CD1c-positive myeloid dendritic cell (primary cell): ENCODE results near the gene TCF7L1.
A peak's percentile ranks its signal among the peaks of the same experiment; 100 is the strongest.
"Not testable (repeated sequence)": the region's sequence is repeated elsewhere in the genome, so short reads cannot be mapped to it uniquely, and the experiment has no call there.

ENCODE experiments used
- DNase-seq: peaks from one replicate; pipeline ENCODE4 v3.0.0-alpha.2; 2016; ENCODE audit errors: extremely low spot score

Gene TCF7L1

DNA sequence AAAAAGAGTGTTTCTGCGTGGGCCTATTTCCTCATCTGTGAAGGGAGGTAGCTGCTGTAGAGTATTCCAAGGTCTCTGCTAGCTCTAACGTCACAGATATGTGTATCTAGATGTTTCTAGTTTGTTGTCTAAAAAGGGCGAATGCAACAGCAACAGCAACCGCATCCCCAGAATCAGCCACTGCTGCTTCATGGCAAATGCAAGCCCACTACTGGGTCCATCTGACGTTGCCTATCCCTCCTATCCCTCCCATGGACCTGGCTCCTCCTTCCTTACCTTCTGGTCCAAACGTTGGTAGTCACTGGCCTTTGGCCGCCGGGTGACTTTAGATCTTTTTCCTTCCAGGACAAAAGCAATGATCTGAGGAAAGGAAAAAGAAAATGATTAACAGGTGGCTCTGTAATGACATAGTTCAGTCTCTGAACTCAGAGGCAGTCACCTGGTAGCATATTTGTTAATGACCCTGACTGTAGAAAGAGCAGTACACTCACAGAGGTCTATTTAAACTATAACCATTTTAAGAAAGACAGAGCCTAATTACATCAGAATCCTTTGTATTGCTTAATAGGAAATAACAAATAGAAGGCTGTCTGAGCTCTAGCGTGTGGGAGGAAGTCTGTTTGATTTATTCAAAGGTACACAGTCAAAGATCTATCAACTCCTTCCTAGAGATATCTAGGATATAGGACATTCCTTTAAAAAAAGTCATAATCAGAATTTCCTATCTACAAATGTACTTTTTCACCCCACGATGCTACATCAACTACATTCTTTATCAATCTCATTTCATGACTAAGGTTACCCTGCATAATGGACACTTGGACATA is 191.7 kb downstream of the TCF7L1 start:
- peak; percentile 64 for DNase-seq

DNA sequence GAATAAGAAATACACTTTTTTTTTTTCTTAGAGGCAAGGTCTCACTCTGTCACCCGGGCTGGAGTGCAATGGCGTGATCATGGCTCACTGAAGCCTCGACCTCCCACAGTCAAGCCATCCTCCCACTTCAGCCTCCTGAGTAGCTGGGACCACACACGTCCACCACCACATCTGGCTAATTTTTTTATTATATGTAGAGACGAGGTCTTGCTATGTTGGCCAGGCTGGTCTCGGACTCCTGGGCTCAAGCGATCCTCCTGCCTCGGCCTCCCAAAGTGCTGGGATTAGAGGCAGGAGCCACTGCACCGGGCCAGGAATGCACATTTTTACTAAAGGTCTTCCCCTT is 192.2 kb downstream of the TCF7L1 start:
- no peak for DNase-seq

DNA sequence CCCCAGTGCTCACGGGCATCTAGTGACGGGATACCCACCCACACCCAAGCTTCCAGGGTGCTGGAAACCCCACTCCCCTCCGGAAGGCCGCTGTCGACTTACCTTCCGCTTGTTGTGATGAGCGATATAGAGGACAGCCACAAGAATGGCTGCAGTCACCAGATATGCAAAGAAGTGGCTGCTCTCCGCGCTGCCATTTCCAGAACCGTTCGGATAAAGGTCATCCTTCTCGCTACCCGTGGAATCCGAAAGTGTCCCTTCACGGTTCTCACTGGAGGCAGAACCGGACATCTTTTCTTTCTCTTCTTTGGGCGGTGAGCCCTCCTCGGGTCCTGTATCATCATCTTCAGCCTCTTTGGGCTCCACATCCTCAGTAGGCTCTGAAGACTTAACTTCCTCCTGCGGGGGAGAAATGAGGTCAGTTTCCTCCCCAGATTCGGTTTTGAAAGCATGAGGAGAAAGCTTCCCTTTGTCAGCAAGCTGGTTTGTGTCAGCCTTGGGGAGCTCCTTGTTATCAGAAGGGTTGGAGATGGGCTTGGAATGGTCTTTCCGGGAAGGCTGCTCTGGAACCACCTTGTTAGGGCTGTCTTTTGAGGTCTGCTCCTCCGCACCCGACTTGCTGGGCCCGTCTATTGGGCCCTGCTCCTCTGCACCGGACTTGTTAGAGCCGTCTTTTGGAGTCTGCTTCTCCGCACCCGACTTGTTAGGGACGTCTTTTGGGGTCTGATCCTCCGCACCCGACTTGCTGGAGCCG is 193.4 kb downstream of the TCF7L1 start:
- DNase-seq = peak; percentile 90

DNA sequence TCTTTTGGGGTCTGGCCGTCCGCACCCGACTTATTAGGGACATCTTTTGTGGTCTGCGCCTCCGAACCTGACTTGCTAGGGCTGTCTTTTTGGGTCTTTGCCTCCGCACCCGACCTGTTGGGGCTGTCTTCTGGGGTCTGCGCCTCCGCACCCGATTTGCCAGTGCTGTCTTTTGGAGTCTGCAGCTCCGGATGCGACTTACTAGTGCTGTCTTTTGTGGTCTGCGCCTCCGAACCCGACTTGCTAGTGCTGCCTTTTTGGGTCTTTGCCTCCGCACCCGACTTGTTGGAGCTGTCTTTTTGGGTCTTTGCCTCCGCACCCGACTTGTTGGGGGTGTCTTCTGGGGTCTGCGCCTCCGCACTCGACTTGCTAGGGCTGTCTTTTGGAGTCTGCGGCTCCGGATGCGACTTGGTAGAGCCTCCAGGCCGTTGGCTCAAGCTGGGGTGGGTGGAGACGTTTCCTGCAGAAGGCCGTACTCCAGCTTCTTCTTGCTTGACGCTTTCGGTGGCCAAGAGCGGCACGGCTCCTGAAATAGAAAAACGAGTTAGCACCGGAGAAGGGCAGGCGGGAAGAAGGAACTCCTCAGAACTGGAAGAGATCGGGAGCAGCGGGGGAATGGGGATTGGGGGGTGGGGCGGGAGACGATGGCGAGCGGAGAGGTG is 194.1 kb downstream of the TCF7L1 start:
- DNase-seq = peak; percentile 41

DNA sequence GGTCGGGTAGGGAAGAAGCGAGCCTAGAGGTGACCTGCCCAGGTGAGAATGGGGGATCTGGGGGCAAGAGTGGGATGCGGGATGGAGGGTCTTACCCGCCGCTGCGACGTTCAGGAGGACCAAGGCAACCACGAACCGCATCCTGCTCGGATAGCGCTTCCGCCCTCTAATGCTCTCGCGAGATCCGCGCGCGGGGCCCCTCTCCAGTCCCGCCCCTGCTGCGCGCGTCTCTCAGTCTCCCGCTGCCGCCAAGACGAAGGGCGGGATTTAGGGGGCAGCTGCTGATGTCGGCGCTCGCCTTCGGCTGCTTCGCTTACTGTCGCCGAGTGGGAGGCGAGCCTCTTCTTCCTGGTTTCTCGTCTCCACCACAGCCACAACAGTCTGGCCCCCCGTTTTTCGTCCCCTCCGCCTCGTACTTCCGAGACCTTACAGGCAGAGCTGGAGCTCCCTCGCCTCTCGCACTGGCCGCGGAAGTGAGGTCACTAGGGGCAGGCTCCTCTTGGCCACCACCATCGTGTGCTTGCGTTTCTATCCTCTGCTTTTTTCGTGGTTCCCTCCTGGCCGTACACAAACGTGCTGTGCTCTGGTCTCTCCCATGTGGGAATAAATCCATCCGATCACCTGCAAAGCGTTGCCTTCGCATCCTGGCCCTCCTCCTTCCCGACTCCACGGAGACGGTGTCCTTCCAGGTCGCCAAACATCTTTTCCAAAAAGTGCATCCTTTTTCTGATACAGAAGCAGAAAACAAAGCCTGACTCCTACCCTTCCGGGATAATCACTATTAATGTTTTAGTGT is 194.8 kb downstream of the TCF7L1 start, which contains the start of gene TGOLN2:
Gene TGOLN2 (minus strand): TSS at position 168 of the 796 bp plus-strand sequence. CDS start 27 bp downstream, at position 141.
- DNase-seq = peak; percentile 98

DNA sequence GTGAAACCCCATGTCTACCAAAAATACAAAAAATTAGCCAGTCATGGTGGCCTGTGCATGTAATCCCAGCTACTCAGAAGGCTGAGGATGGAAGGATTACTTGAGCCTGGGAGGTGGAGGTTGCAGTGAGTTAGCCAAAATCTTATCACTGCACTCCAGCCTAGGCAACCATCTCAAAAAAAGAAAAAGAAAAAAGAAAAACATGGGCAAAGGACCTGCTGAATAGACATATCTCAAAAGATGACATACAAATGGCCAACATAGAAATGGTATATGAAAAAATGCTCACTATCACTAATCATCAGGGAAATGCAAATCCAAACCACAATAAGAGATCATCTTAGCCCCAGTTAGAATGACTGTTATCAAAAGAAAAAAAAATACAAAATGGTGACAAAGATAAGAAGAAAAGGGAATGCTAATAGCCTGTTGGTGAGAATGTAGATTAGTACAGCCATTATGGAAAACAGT is 196.0 kb downstream of the TCF7L1 start:
- DNase-seq = no peak

DNA sequence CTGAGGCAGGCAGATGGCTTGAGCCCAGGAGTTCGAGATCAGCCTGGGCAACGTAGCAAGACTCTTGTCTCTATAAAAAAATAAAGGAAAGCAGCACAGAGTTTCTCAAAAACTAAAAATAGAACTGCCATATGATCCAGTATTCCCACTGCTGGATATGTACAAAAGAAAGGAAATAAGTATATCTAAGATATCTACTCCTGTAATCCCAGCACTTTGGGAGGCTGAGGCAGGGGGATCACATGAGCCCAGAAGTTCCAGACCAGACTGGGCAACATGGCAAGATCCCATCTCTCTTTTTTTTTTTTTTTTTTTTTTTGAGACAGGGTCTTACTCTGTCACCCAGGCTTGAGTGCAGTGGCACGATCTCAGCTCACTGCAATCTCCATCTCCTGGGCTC is 196.5 kb downstream of the TCF7L1 start:
- DNase-seq = not testable (repeated sequence)

DNA sequence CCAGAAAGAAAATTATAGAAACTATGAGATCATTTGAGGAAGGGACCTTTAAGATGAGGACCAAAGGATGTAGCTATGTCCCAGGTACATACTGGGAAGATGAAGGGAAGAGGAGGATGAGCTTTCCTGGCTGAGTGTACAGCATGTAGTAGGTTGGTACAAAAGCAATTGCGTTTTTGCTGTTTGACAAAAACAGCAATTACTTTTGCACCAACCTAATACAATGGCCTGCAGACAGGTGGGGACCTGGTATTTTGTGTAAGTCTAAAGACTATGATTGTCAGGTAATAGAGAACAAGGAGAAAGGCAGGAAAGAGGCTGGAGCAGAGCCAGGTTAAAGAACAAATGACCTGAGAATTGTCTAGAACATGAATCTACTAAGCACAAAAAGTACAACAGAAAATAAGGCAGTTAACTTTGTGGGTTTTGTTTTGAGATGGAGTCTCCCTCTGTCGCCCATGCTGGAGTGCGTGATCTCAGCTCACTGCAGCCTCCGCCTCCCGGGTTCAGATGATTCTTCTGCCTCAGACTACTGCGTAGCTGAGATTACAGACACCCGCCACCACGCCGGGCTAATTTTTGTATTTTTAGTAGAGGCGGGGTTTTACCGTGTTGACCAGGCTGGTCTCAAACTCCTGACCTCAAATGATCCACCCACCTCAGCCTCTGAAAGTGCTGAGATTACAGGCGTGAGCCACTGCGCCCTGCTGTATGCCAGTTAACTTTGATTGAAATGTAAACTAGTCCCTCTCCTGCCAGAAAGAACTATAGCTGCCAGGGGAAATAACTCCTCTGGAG is 197.8 kb downstream of the TCF7L1 start:
- no peak for DNase-seq

DNA sequence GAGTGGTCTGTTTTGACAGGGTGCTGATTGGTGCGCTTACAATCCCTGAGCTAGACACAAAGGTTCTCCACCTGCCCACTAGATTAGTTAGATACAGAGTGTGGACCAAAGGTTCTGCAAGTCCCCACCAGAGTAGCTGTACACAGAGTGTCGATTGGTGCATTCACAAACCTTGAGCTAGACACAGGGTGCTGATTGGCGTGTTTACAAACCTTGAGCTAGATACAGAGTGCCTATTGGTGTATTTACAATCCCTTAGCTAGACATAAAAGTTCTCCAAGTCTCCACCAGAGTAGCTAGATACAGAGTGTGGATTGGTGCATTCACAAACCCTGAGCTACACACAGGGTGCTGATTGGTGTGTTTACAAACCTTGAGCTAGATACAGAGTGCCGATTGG is 200.7 kb downstream of the TCF7L1 start:
- not testable (repeated sequence) for DNase-seq

DNA sequence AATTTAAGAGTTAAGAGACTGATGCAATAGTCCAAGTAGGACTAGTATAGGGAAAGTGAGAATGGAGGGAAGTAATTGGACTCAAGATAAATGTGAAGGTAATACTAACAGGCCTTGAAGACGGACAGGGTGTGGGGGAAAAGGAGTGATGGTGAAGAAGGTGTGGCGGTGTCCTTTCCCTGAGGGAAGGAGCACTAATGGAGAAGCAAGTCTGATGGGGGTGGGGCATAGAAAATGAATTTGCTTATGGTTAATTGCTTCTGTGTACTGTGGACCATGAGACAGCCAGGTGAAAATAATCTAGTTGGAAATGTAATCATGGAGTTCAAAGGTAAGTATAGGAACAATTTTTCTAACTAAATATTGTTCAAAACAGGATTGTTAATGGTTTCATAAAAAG is 201.7 kb downstream of the TCF7L1 start:
- DNase-seq = no peak

DNA sequence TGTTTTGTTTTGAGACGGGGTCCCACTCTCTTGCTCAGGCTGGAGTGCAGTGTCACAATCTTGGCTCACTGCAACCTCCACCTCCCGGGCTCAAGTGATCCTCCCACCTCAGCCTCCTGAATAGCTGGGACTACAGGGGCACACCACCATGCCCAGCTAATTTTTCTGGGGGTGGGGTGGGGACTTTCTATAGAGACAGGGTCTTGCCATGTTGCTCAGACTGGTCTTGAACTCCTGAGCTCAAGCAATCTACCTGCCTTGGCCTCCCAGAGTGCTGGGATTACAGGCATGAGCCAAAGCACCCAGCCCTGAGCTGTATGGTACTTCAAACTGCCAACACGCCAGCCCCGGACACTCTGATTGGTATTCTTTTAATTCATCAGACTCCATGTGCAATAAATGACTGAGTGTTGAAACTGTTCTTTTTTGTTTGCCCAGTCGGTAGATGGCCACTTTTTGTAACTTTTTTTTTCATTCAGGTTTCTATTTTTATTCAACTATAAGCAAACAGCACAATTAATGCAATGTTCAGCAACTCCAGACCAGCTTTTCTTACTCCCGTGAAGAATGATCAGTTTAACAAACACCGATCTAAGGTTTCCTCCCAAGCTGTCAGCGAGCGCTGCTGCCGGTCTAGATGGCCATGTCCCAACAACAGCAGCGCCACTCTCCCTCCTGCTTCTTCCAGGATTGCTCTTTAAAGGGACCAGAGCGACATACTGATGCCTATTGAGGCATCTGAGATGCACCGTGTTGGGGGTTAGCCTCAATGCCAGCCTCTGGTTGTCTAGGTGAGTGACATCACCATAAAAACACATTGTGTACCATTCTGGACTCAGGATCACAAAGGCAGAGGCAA is 207.1 kb downstream of the TCF7L1 start:
- DNase-seq = no peak

DNA sequence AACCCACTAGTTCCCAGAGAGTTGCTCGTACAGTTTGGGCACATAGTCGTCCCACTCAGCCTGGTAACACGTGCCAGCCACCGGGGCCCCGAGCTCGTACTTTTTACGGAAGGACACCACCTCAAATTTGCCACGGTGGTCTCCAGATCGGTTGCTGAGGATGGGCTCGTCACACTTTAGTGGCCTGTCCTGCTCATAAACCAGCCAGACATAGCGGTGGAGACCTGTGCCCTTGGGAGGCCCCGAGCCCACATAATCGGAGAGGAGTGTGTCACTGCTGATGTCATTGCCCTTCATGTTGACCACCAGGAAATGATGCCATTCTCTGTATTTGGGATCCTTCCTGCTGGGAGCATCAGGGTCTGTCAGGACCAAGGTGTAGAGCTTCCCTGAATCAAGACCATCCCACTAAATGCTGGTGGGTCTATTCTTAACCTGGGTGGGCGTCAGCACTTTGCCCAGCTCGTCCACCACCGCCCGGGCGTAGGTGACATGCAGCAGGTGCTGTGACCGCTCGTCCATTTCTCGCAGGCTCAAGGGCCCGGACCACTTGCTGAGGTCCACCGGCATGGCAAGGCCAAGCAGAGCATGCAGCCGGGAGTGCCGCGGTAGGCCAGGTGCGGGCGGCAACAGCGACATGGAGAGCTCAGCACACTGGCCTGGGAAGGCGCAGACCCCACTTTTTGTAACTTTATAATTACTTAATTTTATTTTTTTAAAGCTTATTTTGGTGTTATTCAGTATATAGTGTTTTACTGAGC is 208.3 kb downstream of the TCF7L1 start:
- DNase-seq = no peak

DNA sequence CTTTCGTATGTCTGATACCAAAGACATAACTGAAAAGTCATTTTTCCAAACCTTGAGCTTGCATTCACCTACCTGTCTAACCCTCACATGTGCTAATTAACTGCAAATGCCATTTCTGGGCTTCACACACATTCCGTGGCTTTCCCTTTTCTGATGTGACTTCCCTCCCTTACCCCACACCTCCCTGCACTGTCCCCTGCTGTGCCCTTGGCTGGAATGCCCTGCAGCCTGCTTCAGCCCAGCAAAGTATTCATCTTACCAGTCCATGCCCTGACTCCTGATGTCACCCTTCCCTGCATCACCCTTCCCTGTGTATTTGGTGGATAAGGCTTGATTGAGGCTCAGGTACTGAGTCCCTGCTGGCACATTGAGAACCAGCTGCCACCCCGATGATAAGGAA is 209.0 kb downstream of the TCF7L1 start:
- no peak for DNase-seq

DNA sequence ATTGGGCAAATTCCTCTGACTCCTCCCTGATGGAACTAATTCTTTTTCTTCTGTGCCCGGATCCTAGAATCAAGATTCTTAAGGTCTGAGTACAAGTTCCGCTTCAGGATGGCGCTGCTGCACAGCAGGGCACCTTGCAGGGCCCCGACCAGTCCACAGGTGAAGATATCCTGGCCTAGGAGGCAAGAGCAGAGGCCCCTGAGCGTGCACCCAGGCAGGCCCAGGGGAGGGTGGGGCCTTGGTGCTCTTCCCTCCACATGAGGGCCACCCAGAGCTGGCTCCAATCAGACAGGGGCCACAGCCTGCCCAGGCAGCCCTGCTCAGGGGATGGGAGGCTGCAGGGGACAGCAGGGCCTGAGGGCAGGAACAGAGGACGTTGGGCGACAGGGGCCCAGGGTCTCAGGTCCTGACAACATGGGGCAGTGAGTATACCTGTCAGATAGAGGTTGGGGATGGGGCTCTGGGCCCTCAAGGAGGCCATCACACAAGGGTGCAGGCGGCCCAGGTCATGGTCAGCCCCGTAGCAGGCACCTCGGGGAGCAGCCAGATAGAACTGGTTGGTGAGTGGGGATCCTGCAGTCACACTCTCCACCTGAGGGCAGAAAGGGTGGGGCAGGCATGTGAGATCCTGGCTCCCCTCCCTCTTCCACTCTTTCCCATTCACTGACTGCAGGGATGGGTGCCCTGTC is 210.2 kb downstream of the TCF7L1 start:
- DNase-seq = not testable (repeated sequence)

DNA sequence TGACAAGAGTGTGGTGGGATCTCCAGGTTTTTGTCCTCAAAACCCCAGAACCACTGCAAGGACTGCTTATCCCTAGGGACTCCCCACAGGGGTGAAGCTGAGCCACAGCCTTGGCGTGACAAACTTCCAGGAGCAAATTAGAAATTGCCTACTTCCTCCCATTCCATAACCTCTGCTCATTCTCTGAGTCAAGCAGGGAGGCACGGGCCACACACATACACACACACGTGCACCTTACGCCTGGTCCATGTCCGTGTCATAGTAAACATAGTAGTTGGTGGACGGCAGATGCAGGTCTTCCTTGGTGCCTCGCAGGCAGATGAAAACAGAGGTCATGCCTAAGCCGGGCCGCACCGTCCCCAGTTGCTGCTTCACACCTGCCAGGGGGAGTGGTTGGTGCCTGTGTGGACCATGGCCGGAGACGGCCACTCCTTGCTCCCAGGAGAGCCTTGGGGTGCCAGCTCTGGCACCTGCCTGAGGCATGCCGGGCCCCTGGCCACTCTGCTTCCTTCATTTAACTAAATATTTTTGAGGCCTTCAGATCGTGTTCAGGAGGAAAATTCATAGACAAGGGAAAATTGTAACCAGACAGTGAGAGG is 211.3 kb downstream of the TCF7L1 start:
- DNase-seq = no peak

DNA sequence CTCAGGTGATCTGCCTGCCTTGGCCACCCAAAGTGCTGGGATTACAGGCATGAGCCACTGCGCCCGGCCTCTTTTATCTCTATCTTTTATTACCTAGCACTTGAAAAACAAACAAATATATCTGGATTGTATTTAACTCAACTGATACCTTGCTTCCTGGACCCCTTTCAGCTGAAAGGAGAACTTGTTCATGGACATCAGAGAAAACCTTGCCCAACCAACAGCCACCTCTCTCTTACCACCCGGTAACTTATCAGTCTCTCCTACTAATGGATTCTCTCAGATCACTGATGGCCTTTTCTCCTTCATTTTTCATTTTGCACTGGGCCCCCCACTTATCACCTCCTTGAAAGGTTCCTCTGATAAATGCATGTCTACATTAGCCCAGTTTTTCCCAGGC is 214.4 kb downstream of the TCF7L1 start:
- DNase-seq = no peak

DNA sequence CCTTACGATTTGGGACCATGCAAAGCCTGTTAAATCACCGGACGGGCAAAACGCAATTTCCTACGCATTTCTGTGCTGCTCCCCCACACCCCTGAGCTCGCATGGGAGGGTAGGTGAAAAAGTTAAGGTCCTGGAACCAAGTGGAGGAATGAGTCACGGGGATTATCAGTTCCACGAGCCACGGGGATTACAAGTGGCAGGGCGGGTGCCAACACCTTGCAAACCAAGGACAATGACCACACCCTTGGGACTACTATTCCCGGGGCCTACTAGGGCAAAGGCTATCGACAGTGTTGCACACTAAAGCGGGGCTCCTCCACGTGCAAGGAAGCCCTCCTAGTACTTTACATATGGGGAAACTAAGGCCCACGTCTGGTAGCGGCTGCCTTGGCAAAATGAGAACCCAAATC is 220.7 kb downstream of the TCF7L1 start:
- peak; percentile 3 for DNase-seq
